ENCODE data around the gene TBC1D22A. TPM values are rescaled to one million over a fixed set of nuclear protein-coding genes. Genes with fewer than 3 reads are reported as not detected.
A peak's percentile ranks its signal among the peaks of the same experiment; 100 is the strongest.

TBC1D22A gene
- total RNA-seq, 1 donor from 2014 or later: 87.8 TPM

- TF ChIP-seq CTCF (IDR thresholded peaks at IDR 0.05): no peak
- no peaks in the 10 kb centered on the region for H3K9me3 ChIP-seq
- H3K27me3 ChIP-seq: no peaks in the 10 kb centered on the region
- no peaks in the 10 kb centered on the region for H3K4me1 ChIP-seq
- H3K27ac ChIP-seq: peak overlapping the region; percentile 21 to 50
- no peak for DNase-seq (ENCODE audit: low spot score in 2 of 2)
- H3K4me3 ChIP-seq: no peak overlapping the region
- no peaks in the 10 kb centered on the region for H3K36me3 ChIP-seq
- intact Hi-C loops (cut with DNase I): no loop called here
Observed at GRCh38 chr22:46942799-46943785, 180.6 kb downstream of the TBC1D22A start.

GRCh38 chr22:46945481-46945880, 183.0 kb downstream of the TBC1D22A start:
- H3K9me3 ChIP-seq: no peaks in the 10 kb centered on the region
- H3K27me3 ChIP-seq: no peaks in the 10 kb centered on the region
- no peaks in the 10 kb centered on the region for H3K4me1 ChIP-seq
- TF ChIP-seq CTCF (IDR thresholded peaks at IDR 0.05): no peak
- no peak overlapping the region for H3K4me3 ChIP-seq
- no peak overlapping the region for H3K27ac ChIP-seq
- H3K36me3 ChIP-seq: peaks cover 0 to 3% of the 10 kb centered on the region in 2 donors
- intact Hi-C loops (cut with DNase I): no loop called here
- DNase-seq (ENCODE audit: low spot score in 2 of 2): no peak

- Histone ChIP-seq H3K9me3 (no peaks in the 10 kb centered on the region), H3K4me3 (no peak overlapping the region), H3K36me3 (peaks cover 0 to 3% of the 10 kb centered on the region in 2 donors), H3K4me1 (no peaks in the 10 kb centered on the region), H3K27ac (no peak overlapping the region), H3K27me3 (no peaks in the 10 kb centered on the region)
- DNase-seq (ENCODE audit: low spot score in 2 of 2): no peak
- TF ChIP-seq CTCF (IDR thresholded peaks at IDR 0.05): no peak
- intact Hi-C loops (cut with DNase I): no loop called here
Observed at GRCh38 chr22:46946383-46946962, 184.0 kb downstream of the TBC1D22A start.

- H3K9me3 ChIP-seq: no peaks in the 10 kb centered on the region
- peaks cover 0 to 3% of the 10 kb centered on the region in 2 donors for H3K36me3 ChIP-seq
- no peak for TF ChIP-seq CTCF (IDR thresholded peaks at IDR 0.05)
- DNase-seq (ENCODE audit: low spot score in 2 of 2): peak in 1 of 2 donors; percentile 16
- H3K27ac ChIP-seq: no peak overlapping the region
- intact Hi-C loops (cut with DNase I): no loop called here
- no peaks in the 10 kb centered on the region for H3K27me3 ChIP-seq
- H3K4me1 ChIP-seq: no peaks in the 10 kb centered on the region
- no peak overlapping the region for H3K4me3 ChIP-seq
Observed at GRCh38 chr22:46947516-46948257, 185.2 kb downstream of the TBC1D22A start.

- peak in 1 of 2 donors; percentile 51 for DNase-seq (ENCODE audit: low spot score in 2 of 2)
- peaks cover 0 to 3% of the 10 kb centered on the region in 2 donors for H3K36me3 ChIP-seq
- H3K9me3 ChIP-seq: no peaks in the 10 kb centered on the region
- H3K27ac ChIP-seq: no peak overlapping the region
- H3K27me3 ChIP-seq: no peaks in the 10 kb centered on the region
- no peak overlapping the region for H3K4me3 ChIP-seq
- intact Hi-C loops (cut with DNase I): no loop called here
- TF ChIP-seq CTCF (IDR thresholded peaks at IDR 0.05): no peak
- H3K4me1 ChIP-seq: no peaks in the 10 kb centered on the region
Observed at GRCh38 chr22:46948411-46949144, 186.1 kb downstream of the TBC1D22A start.

Data from ascending aorta (tissue), 2 donors.